NCI-H146 (cell line): ENCODE results near the gene NOD2.
A peak's percentile ranks its signal among the peaks of the same experiment; 100 is the strongest.

Source experiments
- DNase-seq: peaks from one replicate; lab custom pipeline; 2025; lab: John Stamatoyannopoulos, UW

NOD2 gene

DNA sequence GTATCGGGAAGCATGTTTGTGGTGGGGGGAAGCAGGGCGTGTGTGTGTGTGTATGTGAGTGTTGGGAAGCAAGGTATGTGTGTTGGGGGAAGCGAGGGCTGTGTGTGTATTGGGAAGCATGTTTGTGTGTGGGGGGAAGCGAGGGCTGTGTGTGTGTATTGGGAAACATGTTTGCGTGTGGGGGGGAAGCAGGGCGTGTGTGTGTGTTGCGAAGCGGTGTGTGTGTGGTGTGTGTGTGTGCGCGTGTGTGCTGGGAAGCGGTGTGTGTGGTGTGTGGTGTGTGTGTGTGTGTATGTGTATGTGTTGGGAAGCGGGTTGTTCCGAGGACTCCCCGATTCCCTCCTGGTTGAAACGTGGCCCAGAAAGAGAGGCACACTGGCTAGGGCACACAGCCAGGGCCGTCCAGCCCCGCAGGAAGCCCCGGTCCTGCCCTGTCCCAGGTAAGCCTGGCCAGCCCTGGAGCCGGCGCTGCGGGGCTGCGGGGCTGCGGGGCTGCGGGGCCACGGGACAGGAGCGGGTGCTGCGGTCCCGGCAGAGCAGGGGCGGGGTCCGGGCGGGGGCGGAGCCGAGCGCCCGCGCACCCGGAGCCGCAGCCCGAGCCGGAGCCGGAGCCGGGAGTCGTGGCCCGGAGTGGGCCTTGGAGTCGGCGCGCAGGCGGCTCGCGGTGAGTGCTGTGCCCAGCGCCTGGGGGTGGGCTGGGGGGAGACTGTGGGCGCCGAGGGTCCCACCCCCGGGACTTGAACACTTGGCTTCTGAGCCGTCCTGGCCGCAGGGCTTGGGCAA is at the start of gene NOD2:
Gene NOD2, plus strand, starts transcription at position 608 of the 783 bp plus-strand sequence. CDS start 5,890 bp downstream, outside the sequence.
- DNase-seq, result peak; percentile 5

- no peak for DNase-seq
Measured at GRCh38 chr16:50644245-50644644, 49.2 kb upstream of the NOD2 start.

DNA sequence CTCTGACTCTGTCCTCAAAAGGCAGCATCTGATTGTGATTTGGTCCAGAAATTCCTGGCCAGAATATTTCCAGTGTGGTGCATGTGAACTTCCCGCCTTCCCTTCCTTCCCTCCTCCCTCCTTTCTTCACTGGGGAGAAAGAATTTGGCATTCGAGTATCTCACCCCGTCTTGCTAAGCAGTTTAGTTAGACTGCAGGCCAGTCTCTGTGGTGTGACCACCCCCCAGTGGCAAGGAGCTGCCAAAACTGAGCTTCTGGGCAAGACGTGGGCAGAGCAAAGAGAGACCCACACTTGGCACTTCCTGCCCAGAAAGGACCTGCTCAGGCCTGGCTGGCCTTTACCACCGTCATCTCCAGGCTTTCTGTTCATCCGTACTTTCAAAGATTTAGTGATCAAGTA is 48.7 kb upstream of the NOD2 start:
- no peak for DNase-seq

DNA sequence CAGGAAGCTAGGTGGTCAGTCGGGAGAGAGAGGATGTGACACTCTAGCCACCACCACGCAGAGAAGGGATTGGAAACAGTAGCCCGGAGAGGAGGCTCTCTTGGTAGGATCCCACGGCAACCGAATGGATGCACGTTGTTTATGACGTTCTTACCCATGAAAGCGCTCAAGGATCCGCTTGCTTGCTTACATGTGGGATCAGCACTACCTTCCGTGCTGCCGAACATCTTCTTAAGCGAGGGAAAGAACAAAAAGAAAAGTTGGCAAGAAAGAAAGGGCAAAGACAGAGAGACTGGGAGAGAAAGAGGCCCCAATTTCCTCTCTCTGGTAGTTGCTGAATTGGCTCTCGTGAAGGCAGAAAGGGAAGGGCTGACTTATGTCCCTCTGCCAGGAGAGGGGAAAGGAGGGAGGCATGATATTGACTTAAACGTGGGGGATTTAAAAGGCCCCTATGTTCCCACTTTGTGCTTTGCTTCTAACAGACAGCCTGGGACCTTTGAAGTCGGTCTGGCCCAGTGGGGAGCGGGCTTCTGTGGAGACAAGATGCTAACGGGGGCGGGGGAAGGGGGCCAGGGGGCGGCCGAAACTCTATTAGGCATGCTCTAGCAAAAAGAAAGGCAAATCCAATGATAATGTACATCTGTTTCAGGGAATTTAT is 47.7 kb upstream of the NOD2 start:
- no peak for DNase-seq

DNA sequence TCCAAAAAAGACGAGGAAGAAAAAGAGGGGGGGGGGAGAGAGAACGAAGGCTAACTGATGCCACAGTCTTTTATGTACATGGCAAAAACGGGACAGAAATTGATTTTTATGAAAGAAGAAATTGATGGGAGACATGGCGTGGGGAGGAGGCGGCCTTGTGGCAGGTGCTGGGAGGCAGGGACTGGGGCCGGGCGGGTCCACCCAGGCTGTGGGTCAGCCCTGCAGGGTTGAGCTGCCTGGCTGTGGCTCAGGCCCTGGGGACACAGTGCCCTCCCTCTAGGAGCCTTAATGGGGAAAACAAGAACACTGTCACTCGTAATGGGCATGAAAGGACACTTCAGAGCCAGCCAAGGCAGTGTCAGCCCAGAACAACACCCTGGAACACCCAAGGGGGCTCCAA is 47.1 kb upstream of the NOD2 start:
- DNase-seq, result no peak

GRCh38 chr16:50651835-50652438 is 41.5 kb upstream of the NOD2 start:
- no peak for DNase-seq

DNA sequence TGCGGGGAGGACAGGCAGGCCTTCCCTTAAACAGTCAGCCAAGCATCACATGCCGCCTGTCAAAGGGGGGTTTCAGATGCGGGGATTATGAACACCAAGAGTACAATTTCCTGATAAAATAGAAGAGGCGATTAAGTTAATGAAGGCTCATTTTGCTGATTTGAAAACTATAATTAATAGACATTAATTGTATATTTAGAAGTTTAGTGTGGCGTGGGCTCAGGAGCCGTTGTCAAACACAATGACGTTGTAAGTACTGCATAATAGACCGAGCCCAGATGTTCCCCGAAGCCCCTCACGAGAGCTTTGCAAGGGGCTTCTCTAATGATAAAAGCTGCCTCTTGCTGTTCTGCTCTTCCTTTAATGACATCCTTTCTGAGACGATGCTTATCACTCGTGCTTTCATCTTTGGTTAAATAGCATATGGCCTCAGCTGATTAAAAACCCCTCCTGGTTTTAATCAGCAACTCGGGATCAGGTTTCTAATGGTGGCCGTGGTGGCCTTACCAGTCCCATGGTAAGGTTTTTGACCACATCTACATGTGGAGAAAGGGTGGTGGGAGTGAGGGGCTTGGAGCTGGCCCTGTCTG is 40.5 kb upstream of the NOD2 start:
- no peak for DNase-seq

DNA sequence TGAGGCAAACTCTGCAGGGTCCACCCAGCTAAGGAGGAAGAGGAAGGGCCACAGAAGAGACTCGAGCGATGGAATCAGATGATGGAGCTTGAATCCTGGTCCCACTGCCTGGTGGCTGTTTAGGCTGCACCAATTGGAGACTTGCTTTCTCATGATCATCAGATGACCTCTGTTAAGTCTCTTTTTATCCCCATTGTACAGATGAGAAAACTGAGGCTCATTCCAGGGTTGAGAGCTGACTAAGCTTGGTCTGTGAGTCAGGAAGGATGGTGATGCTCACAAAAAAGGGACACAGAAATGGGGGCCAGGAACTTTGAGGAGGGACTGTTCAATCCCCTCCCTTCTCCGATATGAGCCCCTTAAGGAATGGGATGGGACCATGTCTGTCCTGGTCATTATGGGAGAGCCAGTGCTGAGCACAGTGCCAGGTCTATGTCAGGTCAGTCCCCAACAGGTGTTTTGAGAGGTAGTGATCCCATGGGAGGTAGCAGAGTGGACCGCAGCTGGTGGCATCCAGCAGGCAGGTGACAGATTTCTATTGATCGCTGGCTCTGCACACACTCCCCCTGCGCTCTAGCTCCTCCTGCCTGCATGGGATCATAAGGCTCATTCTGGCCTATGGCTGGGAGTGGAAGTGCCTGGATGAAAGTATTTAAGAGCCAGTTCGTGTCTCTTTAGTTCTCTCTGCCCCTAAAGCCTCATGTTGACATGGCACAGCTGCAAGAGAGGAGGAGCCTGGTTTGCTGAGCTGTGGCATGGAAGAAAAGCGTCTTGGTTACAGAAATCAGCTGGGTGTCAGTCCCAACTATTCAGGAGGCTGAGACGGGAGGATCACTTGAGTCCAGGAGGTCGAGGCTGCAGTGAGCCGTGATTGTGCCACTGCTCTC is 39.5 kb upstream of the NOD2 start:
- DNase-seq, result peak; percentile 82

GRCh38 chr16:50655558-50656055 is 37.8 kb upstream of the NOD2 start:
- DNase-seq, result no peak

- DNase-seq, result no peak
Measured at GRCh38 chr16:50657241-50657640, 36.2 kb upstream of the NOD2 start.

GRCh38 chr16:50659806-50660205 is 33.6 kb upstream of the NOD2 start:
- DNase-seq, result no peak

DNA sequence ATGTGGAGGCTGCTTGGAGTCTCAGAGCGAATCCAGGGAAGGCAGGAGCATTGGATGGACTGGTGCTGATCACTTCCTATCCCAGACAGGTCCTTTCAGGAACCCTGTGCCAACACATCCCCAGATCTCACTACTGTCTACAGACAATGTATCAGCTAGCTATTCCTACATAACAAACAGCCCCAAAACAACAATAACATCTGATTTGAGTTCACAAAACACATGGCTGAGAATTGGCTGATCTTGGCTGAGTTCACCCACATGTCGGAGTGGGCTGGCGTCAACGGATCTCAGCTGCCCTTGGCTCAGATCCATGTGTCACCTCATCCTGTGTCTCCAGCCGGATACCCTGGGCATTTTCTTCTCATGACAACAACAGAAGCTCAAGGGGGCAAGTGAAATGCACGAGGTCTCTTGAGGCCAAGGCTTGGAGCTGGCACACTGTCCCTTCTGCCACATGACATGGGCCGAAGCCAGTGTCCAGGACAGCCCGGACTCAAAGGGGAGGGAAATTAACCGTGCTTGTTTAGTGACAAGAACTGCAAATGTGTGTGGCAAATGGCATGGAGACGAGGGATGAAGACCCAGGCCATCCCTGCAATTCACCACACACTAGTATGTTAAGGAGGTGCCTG is 31.0 kb upstream of the NOD2 start:
- DNase-seq, result no peak

DNA sequence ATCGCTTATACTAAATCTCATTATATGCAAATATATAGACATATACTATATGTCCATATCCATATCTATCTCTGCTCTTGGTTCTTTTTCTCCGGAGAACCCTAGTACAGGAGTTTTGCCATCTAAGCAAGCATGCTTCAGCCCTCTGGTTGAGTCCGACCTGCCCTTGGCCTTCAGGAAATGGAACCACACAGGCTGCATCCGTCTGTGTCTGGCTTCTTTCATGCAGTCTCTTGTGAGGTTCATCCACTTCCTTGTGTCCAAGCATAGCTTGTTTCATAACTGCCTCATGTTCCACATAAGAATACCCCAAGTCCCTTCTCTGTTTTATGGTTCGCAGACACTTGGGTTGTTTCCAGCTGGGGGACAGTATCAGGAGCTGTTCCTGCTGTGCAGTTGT is 29.1 kb upstream of the NOD2 start:
- no peak for DNase-seq

DNA sequence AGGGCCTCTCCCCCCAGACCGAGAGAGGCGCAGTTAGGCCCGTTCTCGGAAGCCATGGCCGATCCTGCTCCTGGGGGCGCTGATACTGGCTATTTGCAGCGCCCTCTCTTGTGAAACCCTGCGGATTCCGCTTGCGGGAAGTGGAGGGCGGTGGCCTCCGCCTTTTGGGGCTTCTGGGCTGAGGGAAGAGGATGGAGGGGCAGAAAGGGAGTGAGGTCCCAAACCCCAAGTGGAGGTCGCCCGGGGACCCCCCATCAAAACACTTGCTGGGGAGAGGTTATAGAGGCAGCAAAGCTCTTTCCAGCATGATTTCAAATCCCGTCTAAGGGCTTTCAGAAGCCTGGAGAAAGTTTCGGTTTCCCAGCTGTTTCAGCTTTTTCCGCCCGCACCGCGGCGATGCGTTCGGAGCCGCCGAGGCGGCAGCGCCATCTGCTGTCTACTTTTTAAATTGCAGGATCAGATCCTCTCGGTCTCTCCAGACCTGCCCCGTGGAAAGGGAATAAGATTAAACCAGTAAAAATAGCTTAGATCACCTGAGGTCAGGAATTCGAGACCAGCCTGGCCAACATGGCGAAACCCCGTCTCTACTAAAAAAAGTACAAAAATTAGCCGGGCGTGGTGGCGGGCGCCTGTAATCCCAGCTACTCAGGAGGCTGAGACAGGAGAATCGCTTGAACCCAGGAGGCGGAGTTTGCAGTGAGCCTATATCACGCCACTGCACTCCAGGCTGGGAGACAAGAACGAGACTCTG is 28.1 kb upstream of the NOD2 start:
- DNase-seq, result peak; percentile 31

- DNase-seq, result no peak
Measured at GRCh38 chr16:50666658-50667496, 26.5 kb upstream of the NOD2 start.

DNA sequence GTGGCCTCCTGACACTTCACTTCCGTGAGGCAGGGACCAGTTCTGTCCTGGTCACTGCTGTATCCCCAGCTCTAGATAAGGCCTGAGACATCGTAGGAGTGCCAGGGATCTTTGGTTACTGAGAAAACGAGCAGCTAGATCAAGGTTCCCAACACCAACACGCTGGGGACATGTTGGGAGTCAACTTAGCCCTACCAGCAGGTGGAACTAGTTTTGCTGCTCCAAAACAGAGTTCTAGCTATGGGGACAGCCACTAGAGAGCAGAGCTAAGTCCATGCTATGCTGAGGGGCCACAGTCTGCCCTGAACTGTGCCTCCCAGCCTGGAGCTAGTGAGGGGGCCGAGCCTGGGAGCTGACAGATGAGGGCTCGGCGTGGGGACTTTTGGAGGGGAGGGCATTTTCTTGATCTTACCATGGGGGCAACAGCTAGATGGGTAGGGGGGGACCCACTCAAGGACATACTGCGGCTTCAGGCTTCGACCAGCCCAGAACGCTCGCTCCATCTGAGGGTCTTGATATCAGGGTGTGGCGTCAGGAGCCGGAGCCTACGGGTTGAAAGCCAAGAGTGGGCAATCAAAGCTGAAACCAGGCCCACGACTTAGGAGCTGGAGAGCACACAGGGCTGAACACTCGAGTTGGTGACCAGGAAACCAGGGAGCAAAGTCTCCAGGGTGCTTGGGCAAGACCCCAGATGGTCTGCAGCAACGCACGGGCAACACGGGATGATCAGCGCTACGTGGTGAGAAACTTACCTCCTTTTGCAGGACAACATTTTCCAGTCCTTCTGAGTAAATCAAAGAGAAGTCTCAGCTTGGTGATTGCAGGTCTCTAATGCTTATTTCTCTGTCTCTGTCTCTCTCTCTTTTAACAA is 25.7 kb upstream of the NOD2 start:
- DNase-seq, result no peak

GRCh38 chr16:50668368-50669008 is 24.9 kb upstream of the NOD2 start:
- no peak for DNase-seq

DNA sequence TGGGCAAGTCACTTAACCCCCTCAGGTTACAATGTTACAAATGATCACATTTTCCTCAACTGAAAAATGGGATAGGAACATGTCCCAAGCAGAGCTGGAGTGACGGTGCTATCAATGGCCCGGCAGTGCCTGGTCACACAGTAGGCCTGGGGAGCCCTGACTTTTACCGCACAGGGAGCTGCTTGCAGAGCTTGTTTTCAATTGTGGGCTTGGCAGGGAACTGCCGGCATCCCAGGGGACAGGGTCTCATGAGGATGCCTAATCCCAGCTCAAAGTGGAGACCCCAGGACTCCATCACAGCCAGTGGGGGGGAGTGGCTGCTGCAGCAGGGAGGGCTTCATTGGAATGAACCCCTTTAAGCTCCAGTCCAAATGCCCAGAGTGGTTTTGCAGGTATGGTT is 23.7 kb upstream of the NOD2 start:
- no peak for DNase-seq
